Panc1 (cell line): ENCODE measurements around the gene DUSP14. TPM values are rescaled to one million over a fixed set of nuclear protein-coding genes. Genes with fewer than 3 reads are reported as not detected.

ENCODE experiments used
- ATAC-seq: fragments of 200-7000 bp; cut with Tn5 transposase; 2 replicates; pipeline ENCODE4 v1.9.1; 2020; ENCODE audit warnings: mild to moderate bottlenecking, moderate library complexity
- BruUV-seq: library from RNA; stranded (reverse); fragments of 400-500 nt; replicated peaks from 2 replicates; lab custom pipeline; 2021; lab: Mats Ljungman, UMichigan
- CTCF ChIA-PET: fragments of 300-600 bp; sonication (Branson Sonifier 250); formaldehyde crosslinking; loops from one replicate; lab custom pipeline; 2022; ENCODE audit warnings: antibody characterized with exemption; lab: Charles Lee
- POLR2A ChIA-PET: fragments of 300-600 bp; sonication (Branson Sonifier 250); formaldehyde crosslinking; loops from one replicate; lab custom pipeline; 2022; ENCODE audit warnings: antibody characterized with exemption; lab: Charles Lee
- DNase-seq: peaks from one replicate; pipeline ENCODE4 v3.0.0-alpha.2; 2010; ENCODE audit warnings: low read depth, low spot score
- H3K27ac ChIP-seq: 2 replicates; pipeline ENCODE4 v1.5.1; 2011; ENCODE audit warnings: mild to moderate bottlenecking, low read length, inconsistent platforms
- H3K27me3 ChIP-seq: fragments of 200-500 bp; sonication (Bioruptor generic); 2 replicates; pipeline ENCODE4 v1.6.0; 2014; ENCODE audit warnings: low read length, inconsistent platforms; ENCODE audit not compliant: control insufficient read depth, insufficient read depth
- H3K36me3 ChIP-seq: fragments of 200-500 bp; sonication (Bioruptor generic); 2 replicates; pipeline ENCODE4 v1.5.1; 2014; ENCODE audit warnings: inconsistent platforms, mild to moderate bottlenecking, low read length, moderate library complexity; ENCODE audit not compliant: control insufficient read depth, insufficient read depth
- H3K4me1 ChIP-seq: 2 replicates; pipeline ENCODE4 v1.5.1; 2011; ENCODE audit warnings: inconsistent platforms, mild to moderate bottlenecking, low read length, moderate library complexity; ENCODE audit not compliant: control insufficient read depth, insufficient read depth
- H3K4me3 ChIP-seq, 2 experiments: 2 replicates each; pipeline ENCODE4 v1.5.1; 2011 to 2012; ENCODE audit warnings: low read depth in 2 of 2, low read length in 2 of 2, mild to moderate bottlenecking in 2 of 2, inconsistent platforms in 1 of 2, moderate library complexity in 1 of 2
- H3K9me3 ChIP-seq: fragments of 200-500 bp; sonication (Bioruptor generic); 2 replicates; pipeline ENCODE4 v1.5.1; 2014; ENCODE audit warnings: low read depth, mild to moderate bottlenecking, inconsistent platforms, low read length, moderate library complexity; ENCODE audit not compliant: control insufficient read depth, insufficient read depth
- CTCF ChIP-seq: fragments of 450-650 bp; IDR thresholded peaks from 2 replicates; pipeline ENCODE4 v1.5.1; 2017; ENCODE audit warnings: mild to moderate bottlenecking
- POLR2AphosphoS5 ChIP-seq: IDR thresholded peaks from 2 replicates; pipeline ENCODE4 v1.6.1; 2012; ENCODE audit warnings: mild to moderate bottlenecking, low read depth, low read length, moderate library complexity
- REST ChIP-seq, 2 experiments: IDR thresholded peaks; 2 replicates each; pipeline ENCODE4 v1.6.1; 2011 to 2012; ENCODE audit warnings: low read depth in 2 of 2, control low read depth in 1 of 2, low read length in 1 of 2, mild to moderate bottlenecking in 1 of 2, moderate library complexity in 1 of 2; ENCODE audit not compliant: insufficient read depth in 1 of 2
- SIN3A ChIP-seq: IDR thresholded peaks from 2 replicates; pipeline ENCODE4 v1.6.1; 2012; ENCODE audit warnings: low read depth, mild to moderate bottlenecking, low read length, moderate library complexity, borderline replicate concordance; ENCODE audit not compliant: insufficient read depth
- TCF7L2 ChIP-seq: IDR thresholded peaks from 2 replicates; pipeline ENCODE4 v1.6.1; 2011; ENCODE audit warnings: mild to moderate bottlenecking, low read depth, low read length, inconsistent platforms
- in situ Hi-C: cut with HindIII; loops from 2 replicates; pipeline ENCODE4 v1.10.0; 2016; ENCODE audit warnings: low sequenced_read_pairs, low pct_unique_long_range_greater_than_20kb
- intact Hi-C: fragments of 100-400 bp; cut with micrococcal nuclease; formaldehyde crosslinking; loops from one replicate; pipeline ENCODE4 v1.10.0; 2022; ENCODE audit not compliant: unreplicated experiment
- total RNA-seq: library from RNA; stranded (reverse); gene quantifications from one replicate; pipeline ENCODE4 v1.2.1, GENCODE V29; 2021; ENCODE audit not compliant: unreplicated experiment

DUSP14 gene
- total RNA-seq, 1 experiment from 2014 or later, result 23.1 TPM

GRCh38 chr17:37488607-37489196 lies 989 bp upstream of the DUSP14 start:
- in situ Hi-C loops, result no loop called here
- BruUV-seq, result no TSS peak
- peak; percentile 64 for ATAC-seq

GRCh38 chr17:37490022-37490587 lies 414 bp downstream of the DUSP14 start:
- Histone ChIP-seq H3K4me1 (peaks cover 25% of the 10 kb centered on the region), H3K27me3 (no peaks in the 10 kb centered on the region), H3K9me3 (no peaks in the 10 kb centered on the region), H3K4me3 (peak overlapping the region; percentile 66 to 72), H3K27ac (peak overlapping the region; percentile 69), H3K36me3 (no peaks in the 10 kb centered on the region)
- ChIA-PET POLR2A (no interaction called here), CTCF (no interaction called here)
- BruUV-seq, result no TSS peak
- DNase-seq (no peak), ATAC-seq (peak; percentile 37)
- intact Hi-C loops, result no loop called here
- TF ChIP-seq CTCF (peak; percentile 24; the same call in 1 of the 2 replicates), POLR2AphosphoS5 (no peak), TCF7L2 (no peak), REST (IDR thresholded peaks at IDR 0.05; ENCODE audit: insufficient read depth in 1 of 2, low read depth in 2 of 2, low read length in 1 of 2) (no peak), SIN3A (0 out of 2 replicates have a peak, but pooled peaks have one; percentile 12)
- in situ Hi-C loops, result no loop called here

More at GRCh38 chr17:37488607-37489196, 989 bp upstream of the DUSP14 start:
- Histone ChIP-seq H3K9me3 (no peaks in the 10 kb centered on the region), H3K27me3 (no peaks in the 10 kb centered on the region), H3K27ac (peak overlapping the region; percentile 83), H3K4me3 (peak overlapping the region; percentile 75 to 77), H3K36me3 (no peaks in the 10 kb centered on the region), H3K4me1 (peaks cover 16% of the 10 kb centered on the region)
- intact Hi-C loops, result no loop called here
- DNase-seq, result peak; percentile 76
- ChIA-PET POLR2A (interaction anchor here (0.6 kb wide), 1 partner anchor 333 kb away, joined by 26 read pairs; no protein-coding TSS in a partner anchor), CTCF (no interaction called here)
- TF ChIP-seq SIN3A (0 out of 2 replicates have a peak, but pooled peaks have one; percentile 46), REST (IDR thresholded peaks at IDR 0.05; ENCODE audit: insufficient read depth in 1 of 2, low read depth in 2 of 2, low read length in 1 of 2) (no peak)
